Effector memory CD4-positive, alpha-beta T cell (primary cell): Measurements from ENCODE around the gene NOP9.
"Not testable (repeated sequence)": the region's sequence is repeated elsewhere in the genome, so short reads cannot be mapped to it uniquely, and the experiment has no call there.

Source experiments
- DNase-seq, 3 donors: peaks; one replicate each; pipeline ENCODE4 v3.0.0-alpha.2; 2020
- H3K27ac ChIP-seq: 2 replicates; pipeline ENCODE4 v1.7.0; 2013; ENCODE audit warnings: mild to moderate bottlenecking, low read length, moderate library complexity; ENCODE audit not compliant: insufficient read depth, poor library complexity, severe bottlenecking
- H3K27me3 ChIP-seq: replicated peaks from 2 replicates; pipeline ENCODE4 v1.7.0; 2013; ENCODE audit warnings: mild to moderate bottlenecking, low read length; ENCODE audit not compliant: insufficient read depth, control insufficient read depth, poor library complexity, severe bottlenecking
- H3K36me3 ChIP-seq: 2 replicates; pipeline ENCODE4 v1.7.0; 2013; ENCODE audit warnings: mild to moderate bottlenecking, low read length, moderate library complexity; ENCODE audit not compliant: control insufficient read depth, insufficient read depth
- H3K4me1 ChIP-seq: 2 replicates; pipeline ENCODE4 v1.7.0; 2013; ENCODE audit warnings: low read length, mild to moderate bottlenecking; ENCODE audit not compliant: control insufficient read depth, insufficient read depth, poor library complexity, severe bottlenecking
- H3K4me3 ChIP-seq: 2 replicates; pipeline ENCODE4 v1.7.0; 2013; ENCODE audit warnings: low read length, low read depth, mild to moderate bottlenecking; ENCODE audit not compliant: insufficient read depth, poor library complexity, severe bottlenecking
- H3K9me3 ChIP-seq: 2 replicates; pipeline ENCODE4 v1.7.0; 2013; ENCODE audit warnings: mild to moderate bottlenecking, low read length, moderate library complexity; ENCODE audit not compliant: control insufficient read depth

The NOP9 gene

GRCh38 chr14:24348186-24348585 lies 48.5 kb downstream of the NOP9 start:
- H3K36me3 ChIP-seq, result no peaks in the 10 kb centered on the region
- H3K27me3 ChIP-seq, result peaks cover 4% of the 10 kb centered on the region
- no peak overlapping the region for H3K4me3 ChIP-seq
- H3K27ac ChIP-seq, result no peak overlapping the region
- no peaks in the 10 kb centered on the region for H3K4me1 ChIP-seq
- no peak for DNase-seq
- H3K9me3 ChIP-seq, result no peaks in the 10 kb centered on the region

- Histone ChIP-seq H3K4me1 (no peaks in the 10 kb centered on the region), H3K36me3 (no peaks in the 10 kb centered on the region), H3K9me3 (no peaks in the 10 kb centered on the region), H3K27ac (no peak overlapping the region), H3K4me3 (no peak overlapping the region), H3K27me3 (peaks cover 4% of the 10 kb centered on the region)
- DNase-seq, result no peak
These were observed 50.1 kb downstream of the NOP9 start for GRCh38 chr14:24349742-24350141.

- no peaks in the 10 kb centered on the region for H3K36me3 ChIP-seq
- peaks cover 4% of the 10 kb centered on the region for H3K27me3 ChIP-seq
- H3K4me3 ChIP-seq, result no peak overlapping the region
- no peak overlapping the region for H3K27ac ChIP-seq
- no peaks in the 10 kb centered on the region for H3K4me1 ChIP-seq
- H3K9me3 ChIP-seq, result no peaks in the 10 kb centered on the region
- no peak for DNase-seq
These were observed 51.9 kb downstream of the NOP9 start for GRCh38 chr14:24351517-24351916.

- Histone ChIP-seq H3K27ac (no peak overlapping the region), H3K9me3 (no peaks in the 10 kb centered on the region), H3K4me1 (no peaks in the 10 kb centered on the region), H3K4me3 (no peak overlapping the region), H3K27me3 (peaks cover 4% of the 10 kb centered on the region), H3K36me3 (no peaks in the 10 kb centered on the region)
- no peak for DNase-seq
These were observed 54.2 kb downstream of the NOP9 start for GRCh38 chr14:24353559-24354481.

GRCh38 chr14:24354482-24354825 lies 54.8 kb downstream of the NOP9 start:
- H3K9me3 ChIP-seq, H3K4me1 ChIP-seq, DNase-seq, H3K36me3 ChIP-seq, H3K4me3 ChIP-seq, H3K27ac ChIP-seq, H3K27me3 ChIP-seq: not testable (repeated sequence)

GRCh38 chr14:24355009-24355408 lies 55.4 kb downstream of the NOP9 start:
- no peak for DNase-seq
- Histone ChIP-seq H3K4me1 (no peaks in the 10 kb centered on the region), H3K27me3 (peaks cover 4% of the 10 kb centered on the region), H3K4me3 (no peak overlapping the region), H3K36me3 (no peaks in the 10 kb centered on the region), H3K9me3 (no peaks in the 10 kb centered on the region), H3K27ac (no peak overlapping the region)

- Histone ChIP-seq H3K27me3 (peaks cover 4% of the 10 kb centered on the region), H3K4me1 (no peaks in the 10 kb centered on the region), H3K27ac (no peak overlapping the region), H3K36me3 (no peaks in the 10 kb centered on the region), H3K9me3 (no peaks in the 10 kb centered on the region), H3K4me3 (no peak overlapping the region)
- DNase-seq, result no peak
These were observed 56.6 kb downstream of the NOP9 start for GRCh38 chr14:24356208-24356607.
